H1 (cell line): ENCODE measurements around the gene SIGLEC14. TPM values are rescaled to one million over a fixed set of nuclear protein-coding genes. Genes with fewer than 3 reads are reported as not detected.

Experiments used
- RAD21 ChIP-seq, 2 experiments: IDR thresholded peaks in 1 of 2; conservative IDR thresholded peaks in 1 of 2; 2 replicates each; pipeline ENCODE4 v1.6.1; 2011; ENCODE audit warnings: low read depth in 2 of 2, low read length in 2 of 2, improper control_type of control experiment in 1 of 2, inconsistent platforms in 1 of 2, mild to moderate bottlenecking in 1 of 2, moderate library complexity in 1 of 2
- polyA plus RNA-seq, 7 experiments: library from polyadenylated mRNA; depleted of rRNA in 3 of 7; stranded (reverse) in 5 of 7; unstranded in 2 of 7; fragments of >200 nt in 5 of 7; fragments of 200-250 nt in 2 of 7; gene quantifications; 1 replicate in 5 of 7; 2 replicates in 1 of 7; 4 replicates in 1 of 7; pipeline versions ENCODE4 v1.2.1 to v1.2.3, GENCODE V29; 2011 to 2013; ENCODE audit warnings: missing spikeins in 2 of 7, mixed read lengths in 2 of 7
- total RNA-seq: library from RNA; stranded (reverse); fragmentation: NEBNext Ultra II Directional; extraction: Animal tissue kit (Norgen Biotek cat#: 25700); gene quantifications from 2 replicates; pipeline ENCODE4 v1.2.1, GENCODE V29; 2021

SIGLEC14 gene
- total and polyA plus RNA-seq, 2 of the 8 experiments (the other 6 are each of a cell fraction or from before 2014, with no cell fraction given): not detected

DNA sequence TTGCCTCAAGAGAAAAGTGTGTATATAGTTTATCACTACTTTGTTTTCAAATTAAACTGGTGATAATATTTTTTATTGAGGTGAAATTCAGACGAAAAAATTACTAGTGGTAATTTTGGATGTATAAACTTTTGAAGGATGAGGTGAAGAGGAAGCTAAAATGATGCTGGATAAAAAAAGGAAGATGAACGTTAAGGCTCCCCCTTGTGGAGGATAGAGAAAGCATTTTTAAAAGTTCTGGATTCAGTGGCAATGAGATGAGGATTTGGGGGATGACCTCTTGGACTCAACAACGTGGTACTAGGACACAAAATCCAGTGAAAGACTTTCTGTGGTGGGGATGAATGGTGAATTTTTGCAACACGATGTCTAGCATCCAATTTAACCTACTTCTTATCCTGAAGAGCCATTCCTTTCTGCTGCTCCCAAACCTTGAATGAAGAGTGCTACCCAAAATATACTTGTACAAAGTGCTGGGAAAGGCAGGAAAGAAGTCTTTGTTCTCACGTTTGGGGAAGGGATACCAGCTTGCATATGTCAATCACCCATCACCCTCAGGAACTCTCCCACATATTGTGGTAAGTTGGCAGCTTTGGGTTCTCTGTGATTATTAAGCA is 9.2 kb downstream of the SIGLEC14 start (continued):
- peak in 1 of 2 experiments; percentile 24; a peak in 3 of 4 replicates for TF ChIP-seq RAD21 (IDR thresholded peaks at IDR 0.05 in 1 of 2, conservative IDR thresholded peaks at IDR 0.05 in 1 of 2; ENCODE audit: low read depth in 2 of 2, low read length in 2 of 2)
- TF ChIP-seq, all 59 proteins: peak for 2
